ENCODE measurements around the gene C1QL4. TPM values are rescaled to one million over a fixed set of nuclear protein-coding genes. Genes with fewer than 3 reads are reported as not detected.
A peak's percentile ranks its signal among the peaks of the same experiment; 100 is the strongest.

The C1QL4 gene
- total RNA-seq, 1 experiment from 2014 or later, result 3.6 TPM

- Mint-ChIP-seq H3K9me3 (ENCODE audit: unreplicated experiment) (no peaks in the 10 kb centered on the region), H3K27me3 (ENCODE audit: insufficient read depth, unreplicated experiment) (no peaks in the 10 kb centered on the region), H3K4me3 (ENCODE audit: unreplicated experiment) (no peak overlapping the region), H3K4me1 (ENCODE audit: low read depth, unreplicated experiment) (peaks cover 27% of the 10 kb centered on the region), H3K36me3 (ENCODE audit: insufficient read depth, unreplicated experiment) (peaks cover 53% of the 10 kb centered on the region), H3K27ac (ENCODE audit: unreplicated experiment) (no peak overlapping the region)
- no TSS peak for BruUV-seq (replicated peaks)
- POLR2A ChIA-PET, result no interaction called here
- no peak for DNase-seq
- peaks cover 4% of the 10 kb centered on the region; the same call in 1 of the 2 replicates for H3K36me3 ChIP-seq (ENCODE audit: control insufficient read depth, insufficient read depth, low read length)
- CTCF ChIA-PET, result no interaction called here
- no peak for TF ChIP-seq CTCF (IDR thresholded peaks at IDR 0.05; ENCODE audit: insufficient read depth in 1 of 2, low read depth in 1 of 2, low read length in 1 of 2, severe bottlenecking in 1 of 2, unreplicated experiment in 1 of 2)
- H3K27me3 ChIP-seq (replicated peaks; ENCODE audit: control insufficient read depth, insufficient read depth, low read length), result no peaks in the 10 kb centered on the region
- H3K4me3 ChIP-seq (ENCODE audit: low read depth, low read length), result no peak overlapping the region
- H3K9me3 ChIP-seq, result no peaks in the 10 kb centered on the region
- intact Hi-C loops (cut with micrococcal nuclease; ENCODE audit: unreplicated experiment), result no loop called here
- peaks cover 25% of the 10 kb centered on the region for H3K4me1 ChIP-seq
These were observed 9.1 kb downstream of the C1QL4 start for GRCh38 chr12:49327887-49328286.

GRCh38 chr12:49327368-49327767 is 9.6 kb downstream of the C1QL4 start:
- BruUV-seq (replicated peaks), result no TSS peak
- Mint-ChIP-seq H3K4me1 (ENCODE audit: low read depth, unreplicated experiment) (peaks cover 23% of the 10 kb centered on the region), H3K4me3 (ENCODE audit: unreplicated experiment) (no peak overlapping the region), H3K36me3 (ENCODE audit: insufficient read depth, unreplicated experiment) (peaks cover 50% of the 10 kb centered on the region), H3K27me3 (ENCODE audit: insufficient read depth, unreplicated experiment) (no peaks in the 10 kb centered on the region), H3K27ac (ENCODE audit: unreplicated experiment) (no peak overlapping the region), H3K9me3 (ENCODE audit: unreplicated experiment) (no peaks in the 10 kb centered on the region)
- peaks cover 4% of the 10 kb centered on the region; the same call in 1 of the 2 replicates for H3K36me3 ChIP-seq (ENCODE audit: control insufficient read depth, insufficient read depth, low read length)
- no peaks in the 10 kb centered on the region for H3K27me3 ChIP-seq (replicated peaks; ENCODE audit: control insufficient read depth, insufficient read depth, low read length)
- POLR2A ChIA-PET, result no interaction called here
- CTCF ChIA-PET, result no interaction called here
- peaks cover 21% of the 10 kb centered on the region for H3K4me1 ChIP-seq
- no peak overlapping the region for H3K4me3 ChIP-seq (ENCODE audit: low read depth, low read length)
- DNase-seq, result no peak
- no peaks in the 10 kb centered on the region for H3K9me3 ChIP-seq
- intact Hi-C loops (cut with micrococcal nuclease; ENCODE audit: unreplicated experiment), result no loop called here
- TF ChIP-seq CTCF (IDR thresholded peaks at IDR 0.05; ENCODE audit: insufficient read depth in 1 of 2, low read depth in 1 of 2, low read length in 1 of 2, severe bottlenecking in 1 of 2, unreplicated experiment in 1 of 2), result no peak

GRCh38 chr12:49325606-49326005 is 11.4 kb downstream of the C1QL4 start:
- no peak overlapping the region for H3K27ac Mint-ChIP-seq (ENCODE audit: unreplicated experiment)
- intact Hi-C loops (cut with micrococcal nuclease; ENCODE audit: unreplicated experiment), result no loop called here
- TF ChIP-seq CTCF (IDR thresholded peaks at IDR 0.05; ENCODE audit: insufficient read depth in 1 of 2, low read depth in 1 of 2, low read length in 1 of 2, severe bottlenecking in 1 of 2, unreplicated experiment in 1 of 2), result no peak
- H3K36me3 ChIP-seq (ENCODE audit: control insufficient read depth, insufficient read depth, low read length), result peaks cover 4% of the 10 kb centered on the region; the same call in 1 of the 2 replicates
- peaks cover 6% of the 10 kb centered on the region for H3K4me1 Mint-ChIP-seq (ENCODE audit: low read depth, unreplicated experiment)
- H3K27me3 ChIP-seq (replicated peaks; ENCODE audit: control insufficient read depth, insufficient read depth, low read length), result no peaks in the 10 kb centered on the region
- H3K36me3 Mint-ChIP-seq (ENCODE audit: insufficient read depth, unreplicated experiment), result peaks cover 50% of the 10 kb centered on the region
- DNase-seq, result no peak
- no peaks in the 10 kb centered on the region for H3K9me3 Mint-ChIP-seq (ENCODE audit: unreplicated experiment)
- POLR2A ChIA-PET, result no interaction called here
- CTCF ChIA-PET, result no interaction called here
- no peak overlapping the region for H3K4me3 ChIP-seq (ENCODE audit: low read depth, low read length)
- no TSS peak for BruUV-seq (replicated peaks)
- peak overlapping the region; percentile 29 for H3K4me3 Mint-ChIP-seq (ENCODE audit: unreplicated experiment)
- H3K9me3 ChIP-seq, result no peaks in the 10 kb centered on the region
- H3K4me1 ChIP-seq, result peaks cover 10% of the 10 kb centered on the region
- no peaks in the 10 kb centered on the region for H3K27me3 Mint-ChIP-seq (ENCODE audit: insufficient read depth, unreplicated experiment)
